Measurements from ENCODE around the gene RNU1-3. TPM values are rescaled to one million over a fixed set of nuclear protein-coding genes. Genes with fewer than 3 reads are reported as not detected.
"Not testable (repeated sequence)": the region's sequence is repeated elsewhere in the genome, so short reads cannot be mapped to it uniquely, and the experiment has no call there.

The RNU1-3 gene
- total RNA-seq, 1 experiment from 2014 or later = 1,866 TPM

- POLR2A ChIA-PET (ENCODE audit: low non-redundant PET); BruUV-seq (replicated peaks); H3K4me3 ChIP-seq (ENCODE audit: low read depth, low read length, poor library complexity, severe bottlenecking): not testable (repeated sequence)
Observed at GRCh38 chr1:16693449-16694307, 26.9 kb upstream of the RNU1-3 start.

DNA sequence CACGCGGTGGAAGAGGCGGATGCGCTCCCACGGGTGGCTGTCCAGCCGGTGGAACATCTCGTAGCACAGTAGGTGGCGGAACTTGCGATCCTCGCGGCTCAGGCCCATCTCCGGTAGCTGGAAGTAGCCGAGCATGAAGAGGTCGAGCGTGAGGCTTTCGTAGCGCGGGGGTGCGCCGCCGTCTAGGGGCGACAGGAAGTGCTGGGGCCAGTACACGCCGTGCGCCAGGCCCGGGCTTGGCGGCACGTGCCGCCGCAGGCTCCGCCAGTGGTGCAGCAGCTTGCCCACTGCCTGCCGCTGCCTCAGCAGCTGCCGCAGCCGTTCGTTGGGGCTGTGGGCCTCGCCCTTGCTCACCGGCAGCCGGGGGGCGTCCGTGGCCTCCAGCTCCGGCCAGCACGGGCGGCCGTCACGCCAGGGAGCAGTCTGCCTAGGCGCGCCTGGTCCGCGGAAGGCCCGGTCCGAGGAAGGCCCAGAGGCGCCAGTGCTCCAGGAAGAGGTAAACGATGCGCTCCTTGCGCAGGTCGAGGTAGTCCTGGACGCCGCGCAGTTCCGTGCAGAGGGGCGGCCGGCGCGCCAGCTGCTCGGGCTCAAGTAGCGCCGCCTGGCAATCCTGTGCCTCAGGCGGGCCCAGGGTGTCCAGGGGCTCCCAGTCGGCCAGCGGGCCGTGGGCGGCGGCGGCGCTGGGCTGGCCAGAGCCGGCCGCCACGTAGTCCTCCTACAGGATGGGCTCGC is 26.1 kb upstream of the RNU1-3 start:
- H3K4me3 ChIP-seq (ENCODE audit: low read depth, low read length, poor library complexity, severe bottlenecking); DNase-seq (ENCODE audit: low spot score); H3K27ac ChIP-seq (ENCODE audit: low read depth, low read length, poor library complexity, severe bottlenecking); intact Hi-C loops (cut with micrococcal nuclease; ENCODE audit: unreplicated experiment); H3K9me3 ChIP-seq (ENCODE audit: low read depth, low read length, poor library complexity, severe bottlenecking); H3K36me3 ChIP-seq (ENCODE audit: insufficient read depth, low read length, poor library complexity, severe bottlenecking); H3K27me3 ChIP-seq (replicated peaks; ENCODE audit: insufficient read depth, low read depth, low read length, poor library complexity); BruUV-seq (replicated peaks); H3K4me1 ChIP-seq (ENCODE audit: insufficient read depth, low read length, poor library complexity, severe bottlenecking): not testable (repeated sequence)
- POLR2A ChIA-PET (ENCODE audit: low non-redundant PET) = interaction anchor here (0.6 kb wide), 1 partner anchor 179 kb away, joined by 6 read pairs; no protein-coding TSS in a partner anchor
- CTCF ChIA-PET = interaction anchor here (0.7 kb wide), 1 partner anchor 62 kb away, joined by 6 read pairs; no protein-coding TSS in a partner anchor

More at GRCh38 chr1:16693449-16694307, 26.9 kb upstream of the RNU1-3 start:
- DNase-seq (ENCODE audit: low spot score); H3K9me3 ChIP-seq (ENCODE audit: low read depth, low read length, poor library complexity, severe bottlenecking); H3K27me3 ChIP-seq (replicated peaks; ENCODE audit: insufficient read depth, low read depth, low read length, poor library complexity); intact Hi-C loops (cut with micrococcal nuclease; ENCODE audit: unreplicated experiment); CTCF ChIA-PET; H3K36me3 ChIP-seq (ENCODE audit: insufficient read depth, low read length, poor library complexity, severe bottlenecking); H3K27ac ChIP-seq (ENCODE audit: low read depth, low read length, poor library complexity, severe bottlenecking); H3K4me1 ChIP-seq (ENCODE audit: insufficient read depth, low read length, poor library complexity, severe bottlenecking): not testable (repeated sequence)

GRCh38 chr1:16692283-16692682 is 25.5 kb upstream of the RNU1-3 start:
- H3K27me3 ChIP-seq (replicated peaks; ENCODE audit: insufficient read depth, low read depth, low read length, poor library complexity); POLR2A ChIA-PET (ENCODE audit: low non-redundant PET); DNase-seq (ENCODE audit: low spot score); H3K27ac ChIP-seq (ENCODE audit: low read depth, low read length, poor library complexity, severe bottlenecking); H3K9me3 ChIP-seq (ENCODE audit: low read depth, low read length, poor library complexity, severe bottlenecking); H3K36me3 ChIP-seq (ENCODE audit: insufficient read depth, low read length, poor library complexity, severe bottlenecking); H3K4me1 ChIP-seq (ENCODE audit: insufficient read depth, low read length, poor library complexity, severe bottlenecking); CTCF ChIA-PET; intact Hi-C loops (cut with micrococcal nuclease; ENCODE audit: unreplicated experiment); H3K4me3 ChIP-seq (ENCODE audit: low read depth, low read length, poor library complexity, severe bottlenecking); BruUV-seq (replicated peaks): not testable (repeated sequence)

GRCh38 chr1:16690971-16691682 is 24.4 kb upstream of the RNU1-3 start:
- H3K4me1 ChIP-seq (ENCODE audit: insufficient read depth, low read length, poor library complexity, severe bottlenecking); H3K9me3 ChIP-seq (ENCODE audit: low read depth, low read length, poor library complexity, severe bottlenecking); H3K27ac ChIP-seq (ENCODE audit: low read depth, low read length, poor library complexity, severe bottlenecking); H3K27me3 ChIP-seq (replicated peaks; ENCODE audit: insufficient read depth, low read depth, low read length, poor library complexity); DNase-seq (ENCODE audit: low spot score); POLR2A ChIA-PET (ENCODE audit: low non-redundant PET); CTCF ChIA-PET; H3K4me3 ChIP-seq (ENCODE audit: low read depth, low read length, poor library complexity, severe bottlenecking); H3K36me3 ChIP-seq (ENCODE audit: insufficient read depth, low read length, poor library complexity, severe bottlenecking); BruUV-seq (replicated peaks); intact Hi-C loops (cut with micrococcal nuclease; ENCODE audit: unreplicated experiment): not testable (repeated sequence)

DNA sequence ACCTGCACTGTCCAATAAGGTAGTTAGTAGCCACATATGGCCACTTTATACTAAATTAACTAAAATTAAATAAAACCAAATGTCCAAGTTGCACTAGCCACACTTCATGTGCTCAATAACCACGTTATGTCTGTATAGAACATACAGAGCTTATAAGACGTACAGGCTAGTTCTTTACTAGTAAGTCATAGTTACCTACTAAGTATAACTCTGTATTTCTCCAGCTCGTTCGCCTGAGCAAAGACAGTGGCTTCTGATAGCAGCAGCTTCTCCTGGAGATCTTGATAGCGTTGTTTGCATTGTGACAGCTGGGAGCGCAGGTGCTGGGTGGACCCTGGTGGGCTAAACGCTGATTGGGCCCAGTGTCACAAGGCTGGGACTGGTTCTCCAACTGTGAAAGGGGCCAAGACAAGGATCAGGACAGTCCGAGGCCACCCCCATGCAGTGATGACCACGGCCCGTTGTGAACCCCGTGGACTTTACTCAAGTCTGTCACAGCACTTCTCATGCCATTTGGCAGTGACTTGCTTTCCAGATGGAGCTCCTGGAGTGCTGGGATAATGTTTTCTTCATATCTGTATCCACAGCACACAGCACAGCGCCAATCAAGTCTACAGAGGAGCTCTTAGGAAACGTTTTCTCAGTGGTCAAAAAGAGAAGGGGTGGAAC is 20.5 kb upstream of the RNU1-3 start:
- POLR2A ChIA-PET (ENCODE audit: low non-redundant PET); H3K27me3 ChIP-seq (replicated peaks; ENCODE audit: insufficient read depth, low read depth, low read length, poor library complexity); intact Hi-C loops (cut with micrococcal nuclease; ENCODE audit: unreplicated experiment); CTCF ChIA-PET; H3K27ac ChIP-seq (ENCODE audit: low read depth, low read length, poor library complexity, severe bottlenecking); H3K4me3 ChIP-seq (ENCODE audit: low read depth, low read length, poor library complexity, severe bottlenecking); H3K9me3 ChIP-seq (ENCODE audit: low read depth, low read length, poor library complexity, severe bottlenecking); H3K36me3 ChIP-seq (ENCODE audit: insufficient read depth, low read length, poor library complexity, severe bottlenecking); H3K4me1 ChIP-seq (ENCODE audit: insufficient read depth, low read length, poor library complexity, severe bottlenecking); DNase-seq (ENCODE audit: low spot score); BruUV-seq (replicated peaks): not testable (repeated sequence)

- H3K4me1 ChIP-seq (ENCODE audit: insufficient read depth, low read length, poor library complexity, severe bottlenecking); H3K27ac ChIP-seq (ENCODE audit: low read depth, low read length, poor library complexity, severe bottlenecking); intact Hi-C loops (cut with micrococcal nuclease; ENCODE audit: unreplicated experiment); DNase-seq (ENCODE audit: low spot score); BruUV-seq (replicated peaks); H3K9me3 ChIP-seq (ENCODE audit: low read depth, low read length, poor library complexity, severe bottlenecking); CTCF ChIA-PET; H3K36me3 ChIP-seq (ENCODE audit: insufficient read depth, low read length, poor library complexity, severe bottlenecking); H3K4me3 ChIP-seq (ENCODE audit: low read depth, low read length, poor library complexity, severe bottlenecking); H3K27me3 ChIP-seq (replicated peaks; ENCODE audit: insufficient read depth, low read depth, low read length, poor library complexity); POLR2A ChIA-PET (ENCODE audit: low non-redundant PET): not testable (repeated sequence)
Observed at GRCh38 chr1:16685445-16686371, 19.0 kb upstream of the RNU1-3 start.
